RWPE1 (cell line): Measurements from ENCODE around the gene TSPAN5.

Experiments
- CTCF ChIA-PET: fragments of 350-600 bp; sonication (Branson Sonifier 250); formaldehyde crosslinking; extraction: SDS; loops from one replicate; lab custom pipeline; 2021; lab: Yijun Ruan, JAX
- POLR2A ChIA-PET: fragments of 400-600 bp; formaldehyde crosslinking; extraction: SDS; loops from one replicate; lab custom pipeline; 2020; ENCODE audit warnings: antibody characterized with exemption; ENCODE audit not compliant: low non-redundant PET; lab: Yijun Ruan, JAX
- DNase-seq: peaks from one replicate; pipeline ENCODE4 v3.0.0; 2012; ENCODE audit warnings: low spot score
- H3K27ac ChIP-seq: fragments of 450-650 bp; 2 replicates; pipeline ENCODE4 v1.5.1; 2017
- CTCF ChIP-seq: fragments of 450-650 bp; conservative IDR thresholded peaks from 2 replicates; pipeline ENCODE4 v1.5.1; 2017; ENCODE audit warnings: low read depth, mild to moderate bottlenecking

TSPAN5 gene

GRCh38 chr4:98524230-98524629, 134.2 kb downstream of the TSPAN5 start:
- no peak for TF ChIP-seq CTCF
- DNase-seq = no peak
- CTCF ChIA-PET = interaction anchor here (0.6 kb wide), 2 partner anchors 17 to 123 kb away, joined by 3 read pairs; no protein-coding TSS in a partner anchor
- POLR2A ChIA-PET = no interaction called here
- no peak overlapping the region for H3K27ac ChIP-seq

GRCh38 chr4:98522636-98523395, 135.6 kb downstream of the TSPAN5 start:
- peak overlapping the region; percentile 66 for H3K27ac ChIP-seq
- ChIA-PET POLR2A (interaction anchor here (0.7 kb wide), 1 partner anchor 960 kb away, joined by 3 read pairs; no protein-coding TSS in a partner anchor), CTCF (interaction anchor here (1.3 kb wide), 1 partner anchor 55 kb away, joined by 3 read pairs; no protein-coding TSS in a partner anchor)
- DNase-seq = peak; percentile 68
- TF ChIP-seq CTCF = no peak

- H3K27ac ChIP-seq = no peak overlapping the region
- no peak for DNase-seq
- ChIA-PET CTCF (interaction anchor here (1.3 kb wide), 1 partner anchor 55 kb away, joined by 3 read pairs; no protein-coding TSS in a partner anchor), POLR2A (no interaction called here)
- TF ChIP-seq CTCF = no peak
Measured at GRCh38 chr4:98522062-98522461, 136.3 kb downstream of the TSPAN5 start.

GRCh38 chr4:98521486-98521885, 136.9 kb downstream of the TSPAN5 start:
- CTCF ChIA-PET = interaction anchor here (1.3 kb wide), 1 partner anchor 54 kb away, joined by 3 read pairs; no protein-coding TSS in a partner anchor
- no peak for DNase-seq
- TF ChIP-seq CTCF = no peak
- POLR2A ChIA-PET = no interaction called here
- no peak overlapping the region for H3K27ac ChIP-seq

GRCh38 chr4:98519268-98519977, 139.0 kb downstream of the TSPAN5 start:
- ChIA-PET CTCF (interaction anchor here (0.7 kb wide), 1 partner anchor 19 kb away, joined by 9 read pairs; no protein-coding TSS in a partner anchor), POLR2A (no interaction called here)
- TF ChIP-seq CTCF = no peak
- no peak for DNase-seq
- no peak overlapping the region for H3K27ac ChIP-seq

- no peak overlapping the region for H3K27ac ChIP-seq
- POLR2A ChIA-PET = interaction anchor here (0.6 kb wide), 1 partner anchor 20 kb away, joined by 4 read pairs; no protein-coding TSS in a partner anchor
- DNase-seq = no peak
- TF ChIP-seq CTCF = no peak
- CTCF ChIA-PET = interaction anchor here (0.7 kb wide), 1 partner anchor 18 kb away, joined by 9 read pairs; no protein-coding TSS in a partner anchor
Measured at GRCh38 chr4:98518559-98519267, 139.7 kb downstream of the TSPAN5 start.
